GM23338 (cell line): Measurements from ENCODE around the gene PSMB10. TPM values are rescaled to one million over a fixed set of nuclear protein-coding genes. Genes with fewer than 3 reads are reported as not detected.
A peak's percentile ranks its signal among the peaks of the same experiment; 100 is the strongest.

ENCODE experiments used
- ATAC-seq: fragments of 200-7000 bp; cut with Tn5 transposase; 3 replicates; pipeline ENCODE4 v1.9.1; 2020
- DNase-seq: peaks from one replicate; pipeline ENCODE4 v3.0.0-alpha.2; 2015; ENCODE audit warnings: low spot score
- H2AFZ ChIP-seq: fragments of 200-600 bp; sonication (generic); 2 replicates; pipeline ENCODE4 v1.8.0; 2016; ENCODE audit warnings: antibody characterized with exemption, mild to moderate bottlenecking, moderate library complexity
- H3F3A ChIP-seq: fragments of 200-600 bp; sonication (generic); replicated peaks from 2 replicates; pipeline ENCODE4 v1.8.0; 2017; ENCODE audit warnings: antibody characterized with exemption, mixed run types, low read depth
- H3K27ac ChIP-seq: fragments of 200-600 bp; sonication (generic); 2 replicates; pipeline ENCODE4 v1.6.1; 2016; ENCODE audit warnings: low read depth
- H3K27me3 ChIP-seq: fragments of 200-600 bp; sonication (generic); 2 replicates; pipeline ENCODE4 v1.8.0; 2016; ENCODE audit warnings: mild to moderate bottlenecking, mixed run types, moderate library complexity; ENCODE audit not compliant: insufficient read depth
- H3K36me3 ChIP-seq: fragments of 200-600 bp; sonication (generic); 2 replicates; pipeline ENCODE4 v1.8.0; 2016; ENCODE audit warnings: mild to moderate bottlenecking; ENCODE audit not compliant: insufficient read depth
- H3K4me1 ChIP-seq: fragments of 200-600 bp; sonication (generic); 2 replicates; pipeline ENCODE4 v1.8.0; 2016; ENCODE audit warnings: mild to moderate bottlenecking, moderate library complexity; ENCODE audit not compliant: insufficient read depth
- H3K4me2 ChIP-seq: fragments of 200-600 bp; sonication (generic); 2 replicates; pipeline ENCODE4 v1.7.1; 2017; ENCODE audit warnings: mixed run types
- H3K4me3 ChIP-seq: fragments of 200-600 bp; sonication (generic); 2 replicates; pipeline ENCODE4 v1.6.1; 2016; ENCODE audit warnings: mixed run types
- H3K79me2 ChIP-seq: fragments of 200-600 bp; sonication (generic); replicated peaks from 2 replicates; pipeline ENCODE4 v1.8.0; 2017; ENCODE audit warnings: mild to moderate bottlenecking; ENCODE audit not compliant: insufficient read depth
- H3K9me2 ChIP-seq: fragments of 200-600 bp; sonication (generic); 2 replicates; pipeline ENCODE4 v1.8.0; 2017; ENCODE audit not compliant: insufficient read depth
- H4K20me1 ChIP-seq: fragments of 200-600 bp; sonication (generic); replicated peaks from 2 replicates; pipeline ENCODE4 v1.8.0; 2017; ENCODE audit warnings: mild to moderate bottlenecking; ENCODE audit not compliant: insufficient read depth
- H3K27ac Mint-ChIP-seq: 2 replicates; pipeline ENCODE4 v1.8.0; 2020; ENCODE audit warnings: inconsistent platforms, mild to moderate bottlenecking, moderate library complexity, mixed read lengths
- H3K27me3 Mint-ChIP-seq: 3 replicates; pipeline ENCODE4 v1.8.0; 2022; ENCODE audit warnings: low read depth, mild to moderate bottlenecking, moderate library complexity, mixed read lengths, inconsistent platforms; ENCODE audit not compliant: insufficient read depth, poor library complexity
- H3K36me3 Mint-ChIP-seq: 3 replicates; pipeline ENCODE4 v1.8.0; 2021; ENCODE audit warnings: low read depth, mild to moderate bottlenecking, inconsistent platforms, moderate library complexity, mixed read lengths
- H3K4me1 Mint-ChIP-seq: 3 replicates; pipeline ENCODE4 v1.8.0; 2020; ENCODE audit warnings: mild to moderate bottlenecking, inconsistent platforms, mixed read lengths
- H3K4me3 Mint-ChIP-seq: 3 replicates; pipeline ENCODE4 v1.8.0; 2021; ENCODE audit warnings: moderate library complexity, mild to moderate bottlenecking, inconsistent platforms, mixed read lengths
- H3K9me3 Mint-ChIP-seq: 3 replicates; pipeline ENCODE4 v1.8.0; 2020; ENCODE audit warnings: moderate library complexity, mild to moderate bottlenecking, inconsistent platforms, mixed read lengths
- CREB1 ChIP-seq: fragments of 250-450 bp; sonication (Bioruptor Pico); IDR thresholded peaks from 2 replicates; pipeline ENCODE4 v1.5.0; 2020; ENCODE audit warnings: low read depth, mild to moderate bottlenecking, moderate library complexity
- CTCF ChIP-seq, 2 experiments: fragments of 200-600 bp in 1 of 2; sonication (generic) in 1 of 2; conservative IDR thresholded peaks; 2 replicates each; pipeline versions ENCODE4 v1.5.1 to v1.6.1; 2016 to 2017; ENCODE audit warnings: antibody characterized with exemption in 2 of 2, low read depth in 2 of 2, mild to moderate bottlenecking in 2 of 2, moderate library complexity in 1 of 2
- EZH2 ChIP-seq: fragments of 200-600 bp; sonication (generic); IDR thresholded peaks from one replicate; pipeline ENCODE4 v1.8.0; 2017; ENCODE audit warnings: antibody characterized with exemption, mild to moderate bottlenecking, low read depth; ENCODE audit not compliant: unreplicated experiment
- NANOG ChIP-seq: IDR thresholded peaks from 2 replicates; pipeline ENCODE4 v1.6.1; 2016; ENCODE audit warnings: antibody characterized with exemption, borderline replicate concordance
- POLR2AphosphoS5 ChIP-seq: IDR thresholded peaks from 2 replicates; pipeline ENCODE4 v1.6.1; 2016; ENCODE audit warnings: antibody characterized with exemption, low read depth
- polyA plus RNA-seq: library from polyadenylated mRNA; unstranded; fragments of >200 nt; fragmentation: Nextera tagmentation; extraction: Ambion mirVana; gene quantifications from 2 replicates; pipeline ENCODE4 v1.2.1, GENCODE V29; 2016
- total RNA-seq: library from RNA; depleted of rRNA; stranded (reverse); fragments of >200 nt; shearing (Covaris generic); gene quantifications from 2 replicates; pipeline ENCODE4 v1.2.3, GENCODE V29; 2014
- TF ChIP-seq, protein P1 (sequence below): IDR thresholded peaks from one replicate; pipeline ENCODE4 v1.6.1; 2018; ENCODE audit warnings: antibody characterized with exemption; ENCODE audit not compliant: unreplicated experiment

The PSMB10 gene
- total and polyA plus RNA-seq, 2 experiments from 2014 or later = 27.5 to 114 TPM

- Histone ChIP-seq H3K4me2 (peak overlapping the region; percentile 99), H4K20me1 (peaks cover 3% of the 10 kb centered on the region), H3K4me1 (peaks cover 10% of the 10 kb centered on the region; the same call in 1 of the 2 replicates), H3K9me2 (no peaks in the 10 kb centered on the region), H3K79me2 (peaks cover 5% of the 10 kb centered on the region; the same call in 1 of the 2 replicates), H3K27ac (no peak overlapping the region), H2AFZ (no peak overlapping the region), H3K27me3 (no peaks in the 10 kb centered on the region), H3K36me3 (no peaks in the 10 kb centered on the region), H3K4me3 (peak overlapping the region; percentile 98), H3F3A (peaks cover 7% of the 10 kb centered on the region; the same call in 1 of the 2 replicates)
- Mint-ChIP-seq H3K4me3 (peak overlapping the region; percentile 100), H3K27ac (peak overlapping the region; percentile 84; the same call in 1 of the 2 replicates), H3K27me3 (peaks cover 41% of the 10 kb centered on the region), H3K36me3 (peaks cover 20% of the 10 kb centered on the region; the same call in 2 of the 3 replicates), H3K4me1 (peaks cover 21% of the 10 kb centered on the region), H3K9me3 (0 out of 3 replicates have a peak, but pooled peaks cover 3% of the 10 kb centered on the region)
- no peak for ATAC-seq
- no peak for DNase-seq
- TF ChIP-seq POLR2AphosphoS5 (peak; percentile 32), NANOG (no peak), EZH2 (no peak)
Measured at GRCh38 chr16:67934306-67935100, 2.1 kb downstream of the PSMB10 start.

- ATAC-seq (no peak), DNase-seq (no peak)
- no peaks in the 10 kb centered on the region for H3K9me2 ChIP-seq
- H3K79me2 ChIP-seq = peaks cover 5% of the 10 kb centered on the region; the same call in 1 of the 2 replicates
- H3K36me3 ChIP-seq = no peaks in the 10 kb centered on the region
- H3K27ac ChIP-seq = no peak overlapping the region
- H3K4me1 ChIP-seq = peaks cover 10% of the 10 kb centered on the region; the same call in 1 of the 2 replicates
- Mint-ChIP-seq H3K4me3 (peak overlapping the region; percentile 100; the same call in 2 of the 3 replicates), H3K4me1 (peaks cover 21% of the 10 kb centered on the region), H3K27me3 (peaks cover 38% of the 10 kb centered on the region), H3K27ac (no peak overlapping the region), H3K36me3 (peaks cover 20% of the 10 kb centered on the region; the same call in 2 of the 3 replicates), H3K9me3 (0 out of 3 replicates have a peak, but pooled peaks cover 3% of the 10 kb centered on the region)
- TF ChIP-seq CTCF (conservative IDR thresholded peaks at IDR 0.05; ENCODE audit: low read depth in 2 of 2) (no peak), CREB1 (no peak), POLR2AphosphoS5 (no peak)
- TF ChIP-seq, protein P1, sequence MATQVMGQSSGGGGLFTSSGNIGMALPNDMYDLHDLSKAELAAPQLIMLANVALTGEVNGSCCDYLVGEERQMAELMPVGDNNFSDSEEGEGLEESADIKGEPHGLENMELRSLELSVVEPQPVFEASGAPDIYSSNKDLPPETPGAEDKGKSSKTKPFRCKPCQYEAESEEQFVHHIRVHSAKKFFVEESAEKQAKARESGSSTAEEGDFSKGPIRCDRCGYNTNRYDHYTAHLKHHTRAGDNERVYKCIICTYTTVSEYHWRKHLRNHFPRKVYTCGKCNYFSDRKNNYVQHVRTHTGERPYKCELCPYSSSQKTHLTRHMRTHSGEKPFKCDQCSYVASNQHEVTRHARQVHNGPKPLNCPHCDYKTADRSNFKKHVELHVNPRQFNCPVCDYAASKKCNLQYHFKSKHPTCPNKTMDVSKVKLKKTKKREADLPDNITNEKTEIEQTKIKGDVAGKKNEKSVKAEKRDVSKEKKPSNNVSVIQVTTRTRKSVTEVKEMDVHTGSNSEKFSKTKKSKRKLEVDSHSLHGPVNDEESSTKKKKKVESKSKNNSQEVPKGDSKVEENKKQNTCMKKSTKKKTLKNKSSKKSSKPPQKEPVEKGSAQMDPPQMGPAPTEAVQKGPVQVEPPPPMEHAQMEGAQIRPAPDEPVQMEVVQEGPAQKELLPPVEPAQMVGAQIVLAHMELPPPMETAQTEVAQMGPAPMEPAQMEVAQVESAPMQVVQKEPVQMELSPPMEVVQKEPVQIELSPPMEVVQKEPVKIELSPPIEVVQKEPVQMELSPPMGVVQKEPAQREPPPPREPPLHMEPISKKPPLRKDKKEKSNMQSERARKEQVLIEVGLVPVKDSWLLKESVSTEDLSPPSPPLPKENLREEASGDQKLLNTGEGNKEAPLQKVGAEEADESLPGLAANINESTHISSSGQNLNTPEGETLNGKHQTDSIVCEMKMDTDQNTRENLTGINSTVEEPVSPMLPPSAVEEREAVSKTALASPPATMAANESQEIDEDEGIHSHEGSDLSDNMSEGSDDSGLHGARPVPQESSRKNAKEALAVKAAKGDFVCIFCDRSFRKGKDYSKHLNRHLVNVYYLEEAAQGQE = no peak
- peaks cover 3% of the 10 kb centered on the region for H4K20me1 ChIP-seq
- no peak overlapping the region; the same call in 1 of the 2 replicates for H3K4me3 ChIP-seq
- H3F3A ChIP-seq = peaks cover 7% of the 10 kb centered on the region; the same call in 1 of the 2 replicates
- H3K27me3 ChIP-seq = no peaks in the 10 kb centered on the region
- no peak overlapping the region; the same call in 1 of the 2 replicates for H3K4me2 ChIP-seq
- no peak overlapping the region for H2AFZ ChIP-seq
Measured at GRCh38 chr16:67933805-67934204, 2.8 kb downstream of the PSMB10 start.
